Stimulated activated CD4-positive, alpha-beta T cell treated with anti-CD3 and anti-CD28 coated beads, Interleukin-12 subunit alpha, Interleukin-12 subunit beta, amount 100 ng/mL, for 48 hours (primary cell): ENCODE data around the gene ZNG1A.
"Not testable (repeated sequence)": the region's sequence is repeated elsewhere in the genome, so short reads cannot be mapped to it uniquely, and the experiment has no call there.

Experiments used
- DNase-seq, 3 donors: peaks; one replicate each; pipeline ENCODE4 v3.0.0-alpha.2; 2020; ENCODE audit warnings: low read depth in 2 of 3, low spot score in 1 of 3

Gene ZNG1A

DNA sequence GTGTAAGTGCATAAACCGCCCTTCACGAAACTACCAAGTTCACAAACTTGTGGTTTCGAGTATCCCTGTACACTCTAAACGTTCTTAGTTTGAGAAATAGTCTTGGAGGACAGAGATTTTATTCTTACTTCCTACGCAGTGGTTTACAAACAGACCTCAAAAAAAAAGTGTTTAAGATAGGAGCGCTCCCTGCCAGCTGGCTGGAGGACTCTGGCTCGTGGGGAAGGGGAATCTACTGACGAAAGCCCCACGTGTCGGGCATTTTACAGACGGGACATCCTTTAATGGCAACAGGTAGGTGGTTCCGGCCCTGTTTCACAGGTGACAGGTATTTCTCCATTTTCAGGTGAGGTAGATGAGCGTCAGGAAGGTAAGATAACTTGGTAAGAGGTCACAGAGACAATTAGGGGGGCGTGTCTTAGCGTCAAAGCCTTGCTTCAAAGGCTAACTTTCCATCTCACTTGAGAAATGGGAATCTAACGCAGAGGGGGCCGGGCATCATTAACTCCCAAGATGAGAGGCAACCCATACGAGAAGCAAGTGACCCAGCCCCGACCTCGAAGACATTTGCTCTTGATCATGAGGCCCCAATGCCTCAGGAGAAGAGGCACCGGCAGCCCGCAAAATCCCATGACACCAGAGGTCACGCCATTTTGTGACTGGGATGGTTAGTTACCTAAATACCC lies 573 bp downstream of the ZNG1A start:
- not testable (repeated sequence) for DNase-seq

DNA sequence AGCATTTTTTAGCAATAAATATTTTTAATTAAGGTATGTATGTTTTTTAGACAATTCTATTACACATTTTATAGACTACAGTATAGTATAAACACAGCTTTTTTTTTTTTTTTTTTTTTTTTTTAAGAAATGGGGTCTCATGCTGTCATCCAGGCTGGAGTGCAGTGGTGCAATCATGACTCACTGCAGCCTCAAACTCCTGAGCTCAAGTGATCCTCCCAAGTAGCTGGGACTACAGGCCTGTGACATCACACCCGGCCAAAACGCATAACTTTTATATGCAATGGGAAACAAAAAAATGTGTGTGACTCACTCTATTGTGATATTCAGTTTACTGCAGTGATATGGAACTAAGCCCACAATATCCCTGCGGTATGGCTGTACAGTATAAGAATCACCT lies 9.1 kb downstream of the ZNG1A start:
- DNase-seq: not testable (repeated sequence)

DNA sequence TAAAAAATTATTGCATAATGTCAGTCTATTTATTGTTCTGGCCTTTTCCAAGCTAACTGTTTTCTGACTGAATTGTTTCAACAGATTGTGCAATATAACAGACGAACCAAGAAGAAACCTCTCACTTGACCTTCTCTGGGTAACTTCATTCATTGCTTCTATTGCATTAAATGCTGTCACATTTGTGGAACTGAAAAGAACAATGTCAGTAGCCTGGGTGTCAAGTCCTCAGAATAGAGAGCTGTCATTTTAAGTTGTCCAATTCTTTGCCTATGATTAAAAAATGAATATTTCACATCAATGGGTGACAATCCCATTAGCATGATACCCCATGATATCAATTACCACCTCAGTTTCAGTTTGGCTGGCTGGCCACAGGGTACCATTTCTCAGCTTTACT lies 19.0 kb downstream of the ZNG1A start:
- not testable (repeated sequence) for DNase-seq

DNA sequence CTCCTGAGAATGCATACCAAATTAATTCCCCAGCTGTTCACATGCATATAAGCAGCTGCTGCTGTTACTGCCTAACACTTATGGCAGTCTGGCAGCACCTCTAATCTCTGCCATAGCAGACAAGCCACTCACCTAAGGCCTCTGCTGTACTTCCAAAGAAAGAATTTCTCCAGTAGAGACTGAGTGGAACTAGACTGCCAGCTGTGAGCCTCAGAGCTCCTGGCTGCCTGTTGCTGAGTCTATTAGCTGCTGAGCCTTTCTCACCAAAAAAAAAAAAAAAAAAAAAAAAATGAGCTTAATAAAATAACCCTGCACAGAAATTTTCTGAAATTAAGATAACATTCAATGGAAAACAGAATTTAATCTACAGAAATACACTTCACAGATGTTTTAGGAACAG lies 27.7 kb downstream of the ZNG1A start:
- DNase-seq: not testable (repeated sequence)

DNA sequence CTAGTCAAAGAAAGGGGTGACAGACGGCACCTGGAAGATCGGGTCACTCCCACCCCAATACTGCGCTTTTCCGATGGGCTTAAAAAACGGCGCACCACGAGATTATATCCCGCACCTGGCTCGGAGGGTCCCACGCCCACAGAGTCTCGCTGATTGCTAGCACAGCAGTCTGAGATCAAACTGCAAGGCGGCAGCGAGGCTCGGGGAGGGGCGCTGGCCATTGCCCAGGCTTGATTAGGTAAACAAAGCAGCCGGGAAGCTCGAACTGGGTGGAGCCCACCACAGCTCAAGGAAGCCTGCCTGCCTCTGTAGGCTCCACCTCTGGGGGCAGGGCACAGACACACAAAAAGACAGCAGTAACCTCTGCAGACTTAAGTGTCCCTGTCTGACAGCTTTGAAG lies 39.0 kb downstream of the ZNG1A start:
- DNase-seq: not testable (repeated sequence)

DNA sequence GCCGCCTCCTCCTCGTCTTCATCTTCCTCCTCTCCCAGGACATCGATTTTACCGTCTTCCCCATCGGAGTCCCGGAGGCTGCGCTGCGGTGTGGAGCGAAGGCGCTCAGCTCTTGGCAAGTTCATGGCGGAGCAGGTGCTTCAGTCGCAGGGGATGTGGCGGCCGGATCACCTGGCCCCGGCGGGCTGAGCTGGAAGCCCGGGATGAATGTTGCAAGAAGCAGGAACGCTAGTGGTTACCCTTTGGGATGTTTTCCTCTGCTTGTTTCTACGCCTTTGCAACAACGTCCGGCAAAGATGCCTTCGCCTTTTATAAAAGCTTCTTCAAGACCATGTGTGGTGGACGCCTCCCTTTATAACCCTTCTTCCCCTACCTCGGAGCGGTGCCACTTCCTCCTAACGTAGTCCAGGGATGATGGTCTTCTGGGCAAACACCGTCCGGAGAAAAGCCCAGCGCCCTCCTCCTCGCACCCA lies 60.8 kb downstream of the ZNG1A start, which contains the start of gene FOXD4:
FOXD4 (minus strand) TSS at position 423 of the 473 bp plus-strand sequence; CDS start at position 125, 298 bp downstream.
- not testable (repeated sequence) for DNase-seq

DNA sequence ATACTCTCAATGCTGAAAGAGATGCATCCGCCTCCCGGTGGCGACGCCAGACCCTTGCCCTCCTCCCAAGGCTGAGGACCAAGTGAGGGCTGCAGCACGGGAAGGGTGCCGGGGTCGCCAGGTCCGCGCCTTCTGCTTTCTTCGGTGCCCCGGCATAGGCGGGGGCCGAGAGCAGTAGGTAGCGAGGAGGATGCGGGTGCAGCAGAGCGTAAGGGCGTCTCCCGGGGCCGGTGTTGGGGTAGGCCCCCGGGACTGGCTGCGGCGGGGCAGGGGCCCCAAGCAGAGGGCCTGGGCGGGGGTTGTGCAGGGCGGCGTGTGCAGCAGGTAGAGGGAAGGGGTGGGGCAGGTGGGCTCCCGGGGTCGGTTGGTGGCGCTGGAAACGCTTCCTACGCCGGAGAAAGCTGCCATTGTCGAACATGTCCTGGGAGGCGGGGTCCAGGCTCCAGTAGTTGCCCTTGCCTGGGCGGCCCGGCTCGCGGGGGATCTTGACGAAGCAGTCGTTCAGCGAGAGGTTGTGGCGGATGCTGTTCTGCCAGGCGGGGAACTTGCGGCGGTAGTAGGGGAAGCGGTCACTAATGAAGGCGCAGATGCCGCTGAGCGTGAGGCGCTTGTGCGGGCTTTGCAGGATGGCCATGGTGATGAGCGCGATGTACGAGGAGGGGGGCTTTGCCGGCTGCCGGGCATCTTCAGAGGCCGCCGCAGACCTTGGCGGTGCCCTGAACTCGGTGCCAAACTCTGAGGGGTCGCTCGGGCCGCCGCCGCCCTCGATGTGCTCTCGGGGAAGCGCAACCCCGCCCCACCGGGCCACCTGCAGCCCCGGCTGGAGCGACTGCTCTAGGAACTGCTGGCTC lies 61.5 kb downstream of the ZNG1A start:
- DNase-seq: not testable (repeated sequence)

DNA sequence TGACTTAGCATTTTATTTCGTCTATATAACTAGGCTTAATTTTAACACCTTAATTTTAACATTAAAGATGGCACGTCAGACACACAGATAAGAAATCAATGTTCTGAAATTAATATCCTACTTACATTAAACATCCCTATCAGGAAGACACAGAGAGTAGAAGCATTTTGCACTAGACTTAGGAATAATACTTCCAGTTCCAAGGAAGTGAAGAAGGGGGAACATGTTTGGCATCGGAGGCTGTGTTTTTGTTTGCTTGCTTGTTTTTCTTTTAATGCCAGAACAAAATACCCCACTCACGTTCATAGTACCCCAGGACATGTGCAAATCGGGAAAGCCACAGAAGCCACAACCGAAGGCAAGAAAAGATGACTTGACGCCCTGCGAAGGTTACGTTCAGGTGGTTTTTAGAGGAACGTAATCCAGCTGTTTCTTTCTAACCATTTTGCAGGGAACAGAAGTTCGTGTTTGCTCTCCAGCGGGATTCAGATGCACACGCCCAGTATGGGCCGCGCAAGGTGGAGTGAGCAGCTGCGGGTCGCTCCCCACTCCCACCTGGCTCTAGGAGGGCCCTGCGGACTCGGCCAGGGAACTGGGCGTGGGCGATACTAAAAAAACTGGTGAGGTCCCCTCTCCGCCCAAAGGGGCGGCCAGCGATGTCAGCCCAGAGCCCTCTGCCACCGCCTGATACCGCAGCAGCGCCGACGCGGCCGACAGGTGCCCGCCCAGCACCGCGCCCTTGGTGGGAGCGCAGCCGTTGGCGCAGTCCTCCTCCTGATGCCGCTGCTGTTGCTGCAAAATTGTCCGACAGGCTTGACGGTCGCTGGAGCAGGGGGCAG lies 62.4 kb downstream of the ZNG1A start:
- DNase-seq: not testable (repeated sequence)

DNA sequence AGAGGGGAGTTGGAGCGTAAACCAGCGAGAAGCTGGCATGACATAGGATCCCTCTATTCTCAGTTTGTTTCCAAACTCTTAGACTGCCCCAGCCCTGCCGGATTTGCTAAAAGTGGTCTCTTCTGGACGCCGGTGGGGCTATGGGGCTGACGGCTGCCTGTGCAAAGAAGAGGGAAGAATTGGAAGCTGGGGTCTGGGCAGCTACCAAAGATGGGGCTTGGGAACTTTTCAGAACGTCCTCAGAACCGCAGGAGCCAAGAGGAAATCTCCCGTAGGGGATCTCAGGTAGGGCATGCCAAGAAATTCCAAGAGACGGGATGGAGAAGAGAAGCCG lies 63.8 kb downstream of the ZNG1A start:
- not testable (repeated sequence) for DNase-seq

DNA sequence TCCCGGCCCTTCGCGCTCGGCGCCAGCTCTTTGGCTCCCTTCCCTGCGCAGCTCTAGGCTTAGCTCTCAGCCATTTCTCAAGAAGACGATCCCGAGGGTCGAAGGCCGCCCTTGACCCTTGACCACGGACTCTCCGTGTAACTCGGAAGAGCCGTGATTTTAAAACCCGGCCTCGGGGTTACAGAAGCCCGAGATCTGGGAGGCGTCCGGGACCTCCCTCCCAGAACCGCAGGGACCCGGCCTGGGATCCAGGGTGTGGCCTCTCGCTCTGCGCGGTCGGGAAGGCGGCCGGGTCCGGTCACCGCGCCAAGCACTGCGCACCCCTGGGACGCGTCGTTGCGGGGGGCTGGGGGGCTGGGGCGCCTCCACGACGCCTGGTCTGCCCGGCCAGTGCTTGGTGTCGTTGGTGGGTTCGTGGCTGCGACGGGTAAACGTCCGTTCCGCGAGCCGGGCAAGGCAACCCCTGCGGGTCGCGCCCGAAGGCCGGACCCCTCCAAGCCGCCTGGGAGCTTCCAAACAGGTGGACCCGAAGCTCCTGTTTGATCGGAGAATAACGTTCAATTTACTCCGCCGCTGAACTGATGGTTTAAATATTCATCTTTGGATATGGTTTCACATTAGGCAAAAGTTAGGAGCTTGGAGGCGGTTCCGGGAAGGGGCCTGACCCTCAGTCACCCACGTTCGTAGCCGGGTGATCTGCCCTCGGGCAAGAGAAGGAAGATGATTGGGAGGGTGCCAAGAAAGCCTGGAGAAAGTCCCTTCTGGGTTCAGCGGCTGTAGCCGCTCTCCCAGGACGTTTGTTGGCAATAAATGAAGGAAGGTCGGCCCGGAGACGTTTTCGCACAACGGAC lies 64.4 kb downstream of the ZNG1A start:
- not testable (repeated sequence) for DNase-seq

DNA sequence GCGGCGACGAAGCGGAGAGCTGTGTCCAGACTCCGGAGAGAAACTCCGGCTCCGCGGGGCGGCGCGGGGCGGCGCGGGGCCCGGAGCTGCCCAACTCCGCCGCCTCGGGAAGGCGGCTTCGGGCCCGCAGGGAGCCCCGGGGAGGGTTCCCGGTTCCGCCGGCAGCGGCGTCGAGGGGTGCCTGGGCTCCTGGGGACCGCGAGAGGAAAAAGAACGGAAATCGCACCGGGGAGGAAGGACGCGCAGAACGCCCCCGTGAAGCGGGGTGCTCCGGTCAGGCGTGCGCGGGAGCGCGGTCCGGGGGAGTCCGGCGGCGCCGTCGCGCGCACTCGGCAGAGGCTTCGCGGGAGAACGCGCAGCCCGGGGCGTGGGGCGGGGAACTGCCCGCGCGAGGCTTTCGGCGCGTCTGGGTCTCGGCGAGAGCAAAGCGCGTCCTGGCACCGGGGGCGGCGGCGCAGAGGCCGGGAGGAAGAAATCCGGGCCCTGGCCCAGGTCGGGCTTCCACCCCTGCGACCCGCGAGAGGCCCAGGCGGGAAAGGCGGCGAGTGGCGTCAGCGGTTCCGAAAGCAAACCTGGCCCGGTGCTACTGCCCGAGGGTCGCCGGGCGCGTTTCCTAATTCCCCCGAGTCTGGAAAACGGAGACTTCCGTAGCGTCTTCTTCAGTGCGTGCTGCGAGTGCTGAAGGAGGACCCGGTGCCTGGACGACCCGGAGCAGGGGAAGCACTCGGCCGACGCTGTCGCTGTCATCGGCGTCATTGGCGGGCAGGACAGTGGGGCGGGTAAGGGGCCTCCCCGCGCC lies 65.2 kb downstream of the ZNG1A start:
- peak in 1 of 3 donors; percentile 40 for DNase-seq

DNA sequence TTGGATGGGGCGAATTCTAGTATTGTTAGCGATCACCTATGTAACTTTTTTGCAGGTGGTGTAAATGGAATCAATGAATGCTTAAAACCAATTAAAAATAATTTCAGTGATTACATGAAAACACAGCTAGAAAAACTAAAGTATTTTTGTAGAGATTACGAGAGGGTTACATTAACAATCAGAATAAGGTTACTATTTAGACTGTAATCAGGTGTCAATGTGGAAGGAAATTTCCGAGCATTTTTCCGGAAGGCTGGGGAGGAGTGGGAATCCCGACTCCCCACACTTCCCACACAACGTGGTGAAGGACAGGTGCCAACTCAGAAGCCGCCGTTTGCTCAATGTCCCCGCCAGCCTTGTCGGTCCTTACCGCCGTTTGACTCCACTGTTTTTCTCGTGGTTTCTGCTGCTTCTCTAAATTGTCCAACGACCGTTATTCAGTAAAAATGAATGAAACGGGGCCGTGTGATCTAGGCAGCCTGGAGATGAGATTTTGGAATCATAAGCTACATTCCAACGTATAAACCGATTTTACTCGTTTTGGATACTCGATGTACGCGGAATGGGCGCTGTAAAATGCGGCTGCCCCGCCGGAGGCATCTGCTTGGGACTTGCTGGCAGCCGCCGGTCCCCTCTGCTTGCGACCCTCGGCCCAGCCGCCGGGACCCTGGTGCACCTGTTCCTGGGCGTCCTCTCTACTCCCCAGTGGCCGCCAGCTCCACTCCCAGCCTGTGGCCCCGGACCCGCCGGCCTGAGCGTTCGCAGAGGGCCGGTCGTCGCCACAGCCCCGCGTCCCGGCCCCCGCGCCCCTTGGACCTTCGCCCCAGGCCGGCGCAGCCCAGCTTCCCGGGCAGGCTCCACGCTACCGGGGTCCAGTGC lies 66.0 kb downstream of the ZNG1A start:
- not testable (repeated sequence) for DNase-seq

DNA sequence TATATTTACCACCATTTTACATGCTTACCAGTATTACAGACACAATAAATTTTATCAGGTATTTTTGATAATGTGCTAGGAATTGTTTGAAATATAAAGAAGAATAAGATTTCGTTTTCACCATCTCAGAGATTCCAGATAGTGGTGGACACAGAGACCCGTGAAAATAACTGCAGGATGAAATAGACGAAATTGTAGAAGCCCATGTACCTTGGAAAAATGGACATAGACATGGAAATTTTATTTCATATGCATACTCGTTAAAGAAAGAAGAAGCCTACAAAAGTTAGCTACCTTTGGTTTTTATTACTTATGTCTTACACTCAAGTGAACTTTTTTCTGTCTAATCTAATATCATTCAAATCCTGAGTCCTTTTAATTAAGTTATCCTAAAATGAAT lies 68.2 kb downstream of the ZNG1A start:
- not testable (repeated sequence) for DNase-seq

DNA sequence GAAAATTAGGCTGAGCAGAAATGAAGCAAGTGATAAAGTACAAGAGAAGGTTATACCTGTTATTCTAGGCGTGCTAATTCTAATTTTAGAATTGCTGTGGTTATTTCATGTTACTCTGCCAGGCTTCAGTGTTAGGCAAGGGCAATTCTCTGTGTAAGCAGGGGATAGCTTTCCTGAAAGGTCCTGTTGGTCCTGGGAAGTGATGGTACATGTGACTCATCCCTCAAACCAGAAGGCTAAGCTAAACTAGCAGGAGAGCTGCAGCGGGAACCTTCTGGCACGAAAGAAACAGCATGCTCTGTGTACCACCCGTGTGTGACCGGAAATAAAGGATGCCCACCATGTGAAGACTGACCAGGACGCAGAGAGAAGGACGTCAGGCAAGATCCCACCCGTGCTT lies 69.3 kb downstream of the ZNG1A start:
- DNase-seq: not testable (repeated sequence)

DNA sequence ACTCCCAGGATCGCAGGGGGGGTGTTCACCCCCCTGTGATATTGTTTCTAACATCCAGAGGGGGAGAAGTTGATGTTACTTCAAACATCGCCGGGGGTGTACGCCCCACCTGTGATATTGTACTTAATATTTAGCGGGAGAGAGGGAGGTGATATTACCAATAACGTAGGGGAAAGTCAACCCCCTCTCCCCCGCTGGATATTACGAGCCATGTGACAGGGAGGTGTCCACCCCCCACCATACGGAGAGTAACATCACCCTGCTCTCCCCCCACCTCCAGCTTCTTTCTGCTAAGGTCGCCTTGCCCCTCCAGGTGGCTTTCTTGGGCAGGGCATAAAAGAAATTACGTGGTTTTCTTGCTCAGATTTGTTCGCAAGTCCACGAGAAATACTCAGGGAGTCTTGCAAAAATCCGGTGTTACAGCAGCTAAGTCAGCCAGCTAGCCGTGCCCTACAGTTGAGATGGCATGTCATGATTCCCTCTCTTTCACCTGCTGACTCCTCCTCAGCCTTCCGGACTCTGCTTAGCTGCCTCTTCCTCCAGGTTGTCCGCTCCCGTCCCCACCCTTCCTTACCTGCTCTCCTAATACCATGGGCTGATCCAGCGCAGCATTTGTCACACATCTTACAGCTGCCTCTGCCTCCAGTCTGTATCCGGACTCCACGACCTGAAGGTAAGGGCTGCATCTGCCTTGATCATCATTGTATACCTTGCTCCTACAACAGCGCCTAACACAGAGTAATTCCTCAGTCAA lies 69.9 kb downstream of the ZNG1A start:
- DNase-seq: not testable (repeated sequence)

DNA sequence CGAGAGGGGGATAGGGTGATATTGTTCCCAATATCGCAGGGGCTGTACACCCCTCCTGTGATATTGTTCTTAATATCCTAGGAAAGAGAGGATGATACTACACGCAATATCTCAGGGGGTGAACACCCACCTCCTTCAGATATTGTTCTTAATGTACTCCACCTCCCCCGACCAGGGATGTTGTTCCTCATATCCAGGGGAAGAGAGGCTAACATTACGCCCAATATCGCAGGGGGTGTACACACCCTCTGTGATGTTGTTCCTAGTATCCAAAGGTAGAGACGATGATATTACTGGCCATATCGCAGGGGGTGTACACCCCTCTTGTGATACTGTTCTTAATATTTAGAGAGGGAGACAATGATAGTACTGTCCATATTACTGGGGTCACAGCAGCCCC lies 72.9 kb downstream of the ZNG1A start:
- not testable (repeated sequence) for DNase-seq

DNA sequence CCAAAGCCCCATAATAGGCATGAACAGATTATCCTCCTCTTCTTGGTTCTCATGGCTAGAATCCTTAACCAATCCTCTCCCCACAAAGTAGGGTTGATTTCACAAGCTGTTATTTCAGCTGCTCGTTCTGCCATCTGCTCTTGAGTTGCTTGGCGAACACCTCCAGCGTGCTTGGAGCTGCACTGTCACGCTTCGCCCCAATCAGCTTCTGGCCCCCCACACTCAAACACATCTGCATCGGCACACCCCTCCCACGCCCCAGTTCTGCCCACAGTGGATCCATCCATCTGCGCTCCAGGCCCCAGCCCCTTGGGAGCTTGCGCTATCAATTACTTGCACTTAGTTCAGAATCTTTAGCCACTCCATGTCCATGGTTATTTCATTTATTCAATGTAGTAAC lies 78.4 kb downstream of the ZNG1A start:
- not testable (repeated sequence) for DNase-seq

DNA sequence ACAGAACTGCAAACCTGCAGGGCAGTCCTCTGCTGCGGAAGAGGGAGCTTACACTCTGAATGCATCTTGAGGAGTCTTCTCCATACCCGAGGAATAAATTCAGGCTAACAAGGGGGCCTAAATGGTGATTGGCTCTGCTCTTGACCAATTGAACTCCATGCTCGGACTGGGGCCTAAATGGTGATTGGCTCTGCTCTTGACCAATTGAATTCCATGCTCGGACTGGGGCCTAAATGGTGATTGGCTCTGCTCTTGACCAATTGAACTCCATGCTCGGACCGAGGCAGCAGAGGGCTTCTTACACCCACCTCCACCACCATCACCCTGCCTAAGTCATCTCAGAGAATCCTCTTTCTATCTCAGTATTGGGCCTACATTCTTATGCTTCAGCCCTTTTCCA lies 79.0 kb downstream of the ZNG1A start:
- DNase-seq: not testable (repeated sequence)
